Fibroblast of upper back skin (primary cell): Measurements from ENCODE around the gene DKC1.
A peak's percentile ranks its signal among the peaks of the same experiment; 100 is the strongest.
"Not testable (repeated sequence)": the region's sequence is repeated elsewhere in the genome, so short reads cannot be mapped to it uniquely, and the experiment has no call there.

Experiments
- DNase-seq: peaks from one replicate; pipeline ENCODE4 v3.0.0-alpha.2; 2013

Gene DKC1

GRCh38 chrX:154793084-154793795 lies 30.6 kb downstream of the DKC1 start:
- DNase-seq: no peak

GRCh38 chrX:154795016-154795415 lies 32.4 kb downstream of the DKC1 start:
- DNase-seq: no peak

GRCh38 chrX:154797006-154797405 lies 34.3 kb downstream of the DKC1 start:
- no peak for DNase-seq

- DNase-seq: no peak
These were observed 37.1 kb downstream of the DKC1 start for GRCh38 chrX:154799556-154800348.

GRCh38 chrX:154800478-154801210 lies 38.0 kb downstream of the DKC1 start:
- no peak for DNase-seq

- no peak for DNase-seq
These were observed 40.3 kb downstream of the DKC1 start for GRCh38 chrX:154802947-154803346.

GRCh38 chrX:154804261-154804956 lies 41.7 kb downstream of the DKC1 start:
- DNase-seq: no peak

GRCh38 chrX:154804957-154805695 lies 42.5 kb downstream of the DKC1 start, which contains the start of gene MPP1:
Gene MPP1 (minus strand): TSS chrX:154805485. CDS start chrX:154805373, 112 bp downstream.
- peak; percentile 58 for DNase-seq

- DNase-seq: peak; percentile 19
These were observed 43.0 kb downstream of the DKC1 start for GRCh38 chrX:154805696-154806091.

GRCh38 chrX:154806837-154807501 lies 44.3 kb downstream of the DKC1 start:
- DNase-seq: no peak

- DNase-seq: no peak
These were observed 47.4 kb downstream of the DKC1 start for GRCh38 chrX:154809939-154810665.

GRCh38 chrX:154812341-154813101 lies 49.9 kb downstream of the DKC1 start:
- no peak for DNase-seq

- no peak for DNase-seq
These were observed 51.1 kb downstream of the DKC1 start for GRCh38 chrX:154813801-154814200.

- no peak for DNase-seq
These were observed 52.7 kb downstream of the DKC1 start for GRCh38 chrX:154815274-154815818.

- not testable (repeated sequence) for DNase-seq
These were observed 53.7 kb downstream of the DKC1 start for GRCh38 chrX:154816326-154816898.

GRCh38 chrX:154817048-154817618 lies 54.5 kb downstream of the DKC1 start:
- DNase-seq: not testable (repeated sequence)

GRCh38 chrX:154818916-154819770 lies 56.5 kb downstream of the DKC1 start:
- DNase-seq: no peak

- DNase-seq: no peak
These were observed 57.2 kb downstream of the DKC1 start for GRCh38 chrX:154819771-154820341.
